Osteocyte (in vitro differentiated cells): ENCODE measurements around the gene CRMP1. TPM values are rescaled to one million over a fixed set of nuclear protein-coding genes. Genes with fewer than 3 reads are reported as not detected.

Source experiments
- DNase-seq: peaks from one replicate; pipeline ENCODE4 v3.0.0; 2021; ENCODE audit warnings: mixed read lengths; ENCODE audit not compliant: unreplicated experiment; ENCODE audit errors: extremely low spot score
- H3K27ac Mint-ChIP-seq: one replicate; pipeline ENCODE4 v1.8.0; 2021; ENCODE audit warnings: mild to moderate bottlenecking, mixed read lengths; ENCODE audit not compliant: unreplicated experiment
- H3K27me3 Mint-ChIP-seq: one replicate; pipeline ENCODE4 v1.8.0; 2021; ENCODE audit warnings: mixed read lengths; ENCODE audit not compliant: unreplicated experiment
- H3K36me3 Mint-ChIP-seq: one replicate; pipeline ENCODE4 v1.8.0; 2021; ENCODE audit warnings: mixed read lengths; ENCODE audit not compliant: unreplicated experiment
- H3K4me1 Mint-ChIP-seq: one replicate; pipeline ENCODE4 v1.8.0; 2021; ENCODE audit warnings: mixed read lengths; ENCODE audit not compliant: unreplicated experiment
- H3K4me3 Mint-ChIP-seq: one replicate; pipeline ENCODE4 v1.8.0; 2021; ENCODE audit warnings: mild to moderate bottlenecking, moderate library complexity, mixed read lengths; ENCODE audit not compliant: unreplicated experiment
- H3K9me3 Mint-ChIP-seq: one replicate; pipeline ENCODE4 v1.8.0; 2021; ENCODE audit warnings: mixed read lengths; ENCODE audit not compliant: unreplicated experiment
- CTCF ChIP-seq: fragments of 200-600 bp; sonication (generic); IDR thresholded peaks from 2 replicates; pipeline ENCODE4 v1.5.0; 2021; ENCODE audit warnings: antibody characterized with exemption, mild to moderate bottlenecking, moderate library complexity
- total RNA-seq: library from RNA; stranded (reverse); gene quantifications from 2 replicates; pipeline ENCODE4 v1.2.1, GENCODE V29; 2021

CRMP1 gene
- total RNA-seq, 1 donor from 2014 or later: 24.5 TPM

GRCh38 chr4:5790546-5790857 lies 102.4 kb downstream of the CRMP1 start:
- Mint-ChIP-seq H3K4me1 (peaks cover 3% of the 10 kb centered on the region), H3K36me3 (peaks cover 32% of the 10 kb centered on the region), H3K27me3 (no peaks in the 10 kb centered on the region), H3K4me3 (no peak overlapping the region), H3K27ac (no peak overlapping the region), H3K9me3 (no peaks in the 10 kb centered on the region)
- DNase-seq: no peak
- TF ChIP-seq CTCF: no peak

- Mint-ChIP-seq H3K27me3 (no peaks in the 10 kb centered on the region), H3K36me3 (peaks cover 34% of the 10 kb centered on the region), H3K4me3 (no peak overlapping the region), H3K9me3 (no peaks in the 10 kb centered on the region), H3K27ac (no peak overlapping the region), H3K4me1 (peaks cover 3% of the 10 kb centered on the region)
- DNase-seq: peak; percentile 54
- no peak for TF ChIP-seq CTCF
Measured at GRCh38 chr4:5789141-5789540, 103.7 kb downstream of the CRMP1 start.

GRCh38 chr4:5788144-5788543 lies 104.7 kb downstream of the CRMP1 start:
- no peak overlapping the region for H3K4me3 Mint-ChIP-seq
- no peak overlapping the region for H3K27ac Mint-ChIP-seq
- no peak for TF ChIP-seq CTCF
- no peaks in the 10 kb centered on the region for H3K27me3 Mint-ChIP-seq
- no peaks in the 10 kb centered on the region for H3K9me3 Mint-ChIP-seq
- peak; percentile 27 for DNase-seq
- peaks cover 3% of the 10 kb centered on the region for H3K4me1 Mint-ChIP-seq
- peaks cover 41% of the 10 kb centered on the region for H3K36me3 Mint-ChIP-seq

- peak; percentile 48 for DNase-seq
- peaks cover 41% of the 10 kb centered on the region for H3K36me3 Mint-ChIP-seq
Measured at GRCh38 chr4:5787311-5787710, 105.6 kb downstream of the CRMP1 start.

More at GRCh38 chr4:5787311-5787710, 105.6 kb downstream of the CRMP1 start:
- Mint-ChIP-seq H3K4me1 (peaks cover 3% of the 10 kb centered on the region), H3K9me3 (no peaks in the 10 kb centered on the region), H3K27ac (no peak overlapping the region), H3K27me3 (no peaks in the 10 kb centered on the region), H3K4me3 (no peak overlapping the region)
- TF ChIP-seq CTCF: no peak
